Endothelial cell (in vitro differentiated cells): Measurements from ENCODE around the gene GPR137C. TPM values are rescaled to one million over a fixed set of nuclear protein-coding genes. Genes with fewer than 3 reads are reported as not detected.

ENCODE experiments used
- DNase-seq: peaks from one replicate; pipeline ENCODE4 v3.0.0; 2021; ENCODE audit warnings: low spot score
- H3K27ac Mint-ChIP-seq: one replicate; pipeline ENCODE4 v1.8.0; 2021; ENCODE audit warnings: mixed read lengths, inconsistent platforms; ENCODE audit not compliant: unreplicated experiment
- H3K27me3 Mint-ChIP-seq: one replicate; pipeline ENCODE4 v1.8.0; 2021; ENCODE audit warnings: mild to moderate bottlenecking, moderate library complexity, mixed read lengths, inconsistent platforms; ENCODE audit not compliant: unreplicated experiment
- H3K36me3 Mint-ChIP-seq: one replicate; pipeline ENCODE4 v1.8.0; 2021; ENCODE audit warnings: mild to moderate bottlenecking, low read depth, mixed read lengths, inconsistent platforms; ENCODE audit not compliant: unreplicated experiment
- H3K4me1 Mint-ChIP-seq: one replicate; pipeline ENCODE4 v1.8.0; 2021; ENCODE audit warnings: mild to moderate bottlenecking, mixed read lengths, inconsistent platforms; ENCODE audit not compliant: unreplicated experiment
- H3K4me3 Mint-ChIP-seq: one replicate; pipeline ENCODE4 v1.8.0; 2021; ENCODE audit warnings: mild to moderate bottlenecking, mixed read lengths, inconsistent platforms; ENCODE audit not compliant: unreplicated experiment
- H3K9me3 Mint-ChIP-seq: one replicate; pipeline ENCODE4 v1.8.0; 2021; ENCODE audit warnings: mixed read lengths, inconsistent platforms; ENCODE audit not compliant: unreplicated experiment
- long read RNA-seq: library from polyadenylated mRNA; unstranded; transcript quantifications from one replicate; pipeline ENCODE4 v2.0.0, GENCODE V29; 2020; ENCODE audit not compliant: unreplicated experiment
- total RNA-seq: library from RNA; stranded (reverse); fragmentation: NEBNext Ultra II Directional; extraction: Animal tissue kit (Norgen Biotek cat#: 25700); gene quantifications from one replicate; pipeline ENCODE4 v1.2.1, GENCODE V29; 2021; ENCODE audit not compliant: unreplicated experiment
- TF ChIP-seq, protein P1 (sequence below): fragments of 200-600 bp; sonication (generic); IDR thresholded peaks from one replicate; pipeline ENCODE4 v1.5.0; 2021; ENCODE audit warnings: antibody characterized with exemption; ENCODE audit not compliant: unreplicated experiment

GPR137C gene
- total RNA-seq = 3.3 TPM
- long read RNA-seq = 0 reads

DNA sequence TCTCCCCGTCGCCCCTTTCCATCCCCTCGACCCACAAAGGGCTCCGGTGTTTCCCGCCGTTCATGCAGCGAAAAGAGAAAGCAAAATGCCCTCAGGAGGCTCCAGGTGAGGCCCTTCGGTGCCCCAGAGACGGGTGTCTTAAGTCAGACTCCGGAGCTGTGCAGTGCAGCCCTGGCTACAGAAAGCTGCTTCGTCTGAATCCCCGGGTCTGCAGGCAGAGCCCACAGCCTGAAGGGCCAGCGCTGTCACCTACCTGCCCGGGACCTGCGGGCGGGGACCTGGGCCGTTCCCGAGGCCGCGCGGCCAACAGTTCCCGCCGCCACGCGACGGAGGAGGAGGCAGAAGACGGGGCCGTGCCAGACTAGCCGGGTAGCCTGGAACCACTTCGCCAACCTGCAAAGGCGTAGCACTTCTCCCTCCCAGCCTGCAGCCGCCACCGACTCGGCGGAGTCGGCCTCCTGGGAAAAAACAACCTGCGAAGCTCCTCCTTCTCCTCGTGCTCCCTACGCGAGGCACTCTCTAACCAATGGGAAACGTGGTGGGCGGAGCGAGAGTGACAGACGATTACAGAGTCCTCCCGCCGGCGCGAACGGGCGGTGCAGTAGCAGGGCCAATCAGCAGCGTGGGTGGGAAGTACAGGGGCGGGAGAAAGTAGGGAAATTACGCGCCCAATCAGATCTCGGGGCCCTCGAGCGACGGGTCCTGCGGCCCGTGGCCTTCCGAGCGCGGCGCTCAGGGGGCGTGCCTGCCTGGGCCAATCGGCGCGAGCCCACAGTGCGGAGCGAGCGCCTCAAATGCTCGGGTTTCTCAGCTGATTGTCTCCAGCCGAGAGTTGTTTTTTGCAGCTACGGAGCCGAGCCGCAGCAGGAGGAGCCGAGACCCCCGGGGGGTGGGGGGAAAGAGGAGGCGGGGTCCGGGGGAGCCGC, at the start of gene GPR137C, which contains the start of gene TXNDC16:
Gene GPR137C (plus strand): TSS at position 774 of the 926 bp plus-strand sequence. CDS start 312 bp downstream, outside the sequence.
Gene TXNDC16 (minus strand): TSS at position 443 of the 926 bp plus-strand sequence. CDS start 8,948 bp downstream, outside the sequence.
- Mint-ChIP-seq H3K36me3 (no peaks in the 10 kb centered on the region), H3K9me3 (no peaks in the 10 kb centered on the region), H3K27me3 (peaks cover 10% of the 10 kb centered on the region), H3K4me1 (no peaks in the 10 kb centered on the region), H3K27ac (peak within 1 kb of the TSS; percentile 89), H3K4me3 (peak within 1 kb of the TSS; percentile 97)
- TF ChIP-seq, protein P1, sequence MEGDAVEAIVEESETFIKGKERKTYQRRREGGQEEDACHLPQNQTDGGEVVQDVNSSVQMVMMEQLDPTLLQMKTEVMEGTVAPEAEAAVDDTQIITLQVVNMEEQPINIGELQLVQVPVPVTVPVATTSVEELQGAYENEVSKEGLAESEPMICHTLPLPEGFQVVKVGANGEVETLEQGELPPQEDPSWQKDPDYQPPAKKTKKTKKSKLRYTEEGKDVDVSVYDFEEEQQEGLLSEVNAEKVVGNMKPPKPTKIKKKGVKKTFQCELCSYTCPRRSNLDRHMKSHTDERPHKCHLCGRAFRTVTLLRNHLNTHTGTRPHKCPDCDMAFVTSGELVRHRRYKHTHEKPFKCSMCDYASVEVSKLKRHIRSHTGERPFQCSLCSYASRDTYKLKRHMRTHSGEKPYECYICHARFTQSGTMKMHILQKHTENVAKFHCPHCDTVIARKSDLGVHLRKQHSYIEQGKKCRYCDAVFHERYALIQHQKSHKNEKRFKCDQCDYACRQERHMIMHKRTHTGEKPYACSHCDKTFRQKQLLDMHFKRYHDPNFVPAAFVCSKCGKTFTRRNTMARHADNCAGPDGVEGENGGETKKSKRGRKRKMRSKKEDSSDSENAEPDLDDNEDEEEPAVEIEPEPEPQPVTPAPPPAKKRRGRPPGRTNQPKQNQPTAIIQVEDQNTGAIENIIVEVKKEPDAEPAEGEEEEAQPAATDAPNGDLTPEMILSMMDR = no peak
- peak; percentile 96 for DNase-seq

GRCh38 chr14:52513249-52513648, 39.4 kb upstream of the GPR137C start:
- Mint-ChIP-seq H3K4me3 (no peak overlapping the region), H3K27ac (no peak overlapping the region), H3K36me3 (no peaks in the 10 kb centered on the region), H3K4me1 (no peaks in the 10 kb centered on the region), H3K27me3 (no peaks in the 10 kb centered on the region), H3K9me3 (no peaks in the 10 kb centered on the region)
- TF ChIP-seq, protein P1 = no peak
- DNase-seq = no peak

DNA sequence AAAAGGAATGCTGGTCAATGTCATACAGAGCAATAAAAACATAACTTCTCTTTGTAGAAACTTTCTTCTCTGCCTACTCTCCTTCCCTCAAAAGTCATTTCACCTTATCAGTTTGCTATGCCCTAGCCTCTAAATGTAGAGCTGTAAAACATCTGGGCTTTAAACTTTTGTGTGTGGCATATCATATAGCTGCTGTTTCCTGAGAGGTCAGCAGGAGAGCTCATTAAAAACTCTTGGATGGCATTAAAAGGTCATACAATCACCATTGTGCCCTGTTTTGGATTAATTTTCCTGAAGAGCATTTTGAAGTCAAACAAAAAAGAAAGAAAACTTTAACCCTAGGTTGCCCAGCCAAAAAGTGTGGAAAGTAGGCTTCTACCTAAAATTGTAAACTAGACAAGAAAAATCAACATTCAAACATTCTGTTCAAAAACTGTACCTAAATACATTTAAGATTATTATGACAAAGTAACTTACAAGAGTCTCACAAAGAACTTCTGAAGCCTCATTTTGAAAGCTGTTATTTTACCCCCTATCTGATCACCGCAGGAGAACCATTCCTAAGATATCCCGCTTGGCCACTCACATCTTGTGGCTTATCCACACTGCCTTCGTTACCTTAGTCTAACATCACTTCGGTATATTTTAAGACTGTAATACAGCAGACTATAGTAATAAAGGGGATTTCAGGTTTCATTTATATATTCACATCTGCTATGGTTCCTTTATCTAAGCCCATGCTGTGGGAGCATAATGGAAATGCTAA, 38.4 kb upstream of the GPR137C start:
- Mint-ChIP-seq H3K27ac (no peak overlapping the region), H3K4me1 (no peaks in the 10 kb centered on the region), H3K9me3 (no peaks in the 10 kb centered on the region), H3K4me3 (no peak overlapping the region), H3K27me3 (no peaks in the 10 kb centered on the region), H3K36me3 (no peaks in the 10 kb centered on the region)
- no peak for DNase-seq
- TF ChIP-seq, protein P1 = no peak

DNA sequence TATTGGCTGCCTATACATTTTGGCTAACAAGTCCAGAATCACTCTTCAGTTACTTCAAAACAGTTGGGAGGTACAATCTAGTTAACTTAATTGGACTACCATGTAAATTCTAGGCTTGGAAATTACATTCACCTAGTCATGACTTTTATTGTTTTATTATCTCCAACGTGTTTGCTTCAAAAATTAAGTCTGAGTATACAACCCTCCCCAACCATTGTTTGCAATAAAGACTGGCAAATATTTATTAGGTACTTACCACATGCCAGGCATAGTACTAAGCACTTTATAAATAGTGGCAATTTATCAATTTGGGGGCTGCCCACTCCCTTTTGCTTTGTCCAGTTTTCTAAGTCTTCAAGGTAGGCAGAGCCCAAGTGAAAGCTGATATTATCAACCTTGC, 30.6 kb upstream of the GPR137C start:
- Mint-ChIP-seq H3K9me3 (no peaks in the 10 kb centered on the region), H3K4me3 (no peak overlapping the region), H3K27ac (no peak overlapping the region), H3K27me3 (no peaks in the 10 kb centered on the region), H3K4me1 (peaks cover 2% of the 10 kb centered on the region), H3K36me3 (no peaks in the 10 kb centered on the region)
- no peak for DNase-seq
- TF ChIP-seq, protein P1 = no peak
